ENCODE measurements around the gene HPD.

- TF ChIP-seq POLR2A (IDR thresholded peaks at IDR 0.05; ENCODE audit: low read length) (no peak), GATA1 (IDR thresholded peaks at IDR 0.05; ENCODE audit: low read depth, low read length) (no peak)
These were observed 61.6 kb downstream of the HPD start for GRCh38 chr12:121796855-121797751.

Data from erythroblast (primary cell).